ENCODE data around the gene UGT1A10.
"Not testable (repeated sequence)": the region's sequence is repeated elsewhere in the genome, so short reads cannot be mapped to it uniquely, and the experiment has no call there.

The UGT1A10 gene

DNA sequence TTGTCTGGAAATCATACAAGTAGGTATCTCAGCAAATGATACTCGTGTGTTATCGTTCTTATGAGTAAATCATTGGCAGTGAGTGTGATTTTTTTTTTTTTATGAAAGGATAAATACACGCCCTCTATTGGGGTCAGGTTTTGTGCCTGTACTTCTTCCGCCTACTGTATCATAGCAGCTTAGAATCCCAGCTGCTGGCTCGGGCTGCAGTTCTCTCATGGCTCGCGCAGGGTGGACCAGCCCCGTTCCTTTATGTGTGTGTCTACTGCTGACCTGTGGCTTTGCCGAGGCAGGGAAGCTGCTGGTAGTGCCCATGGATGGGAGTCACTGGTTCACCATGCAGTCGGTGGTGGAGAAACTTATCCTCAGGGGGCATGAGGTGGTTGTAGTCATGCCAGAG is at the start of gene UGT1A10:
Gene UGT1A10 (plus strand): TSS at position 143 of the 400 bp plus-strand sequence. CDS start 75 bp downstream, at position 218.
- H3K4me1 ChIP-seq (ENCODE audit: control insufficient read depth in 1 of 2, insufficient read depth in 2 of 2, low read length in 2 of 2); H3K9me3 ChIP-seq (ENCODE audit: control insufficient read depth in 1 of 2, low read length in 2 of 2); H3K36me3 ChIP-seq (ENCODE audit: control insufficient read depth in 1 of 2, insufficient read depth in 2 of 2, low read length in 2 of 2); H3K27me3 ChIP-seq (ENCODE audit: low read depth, low read length); H3K4me3 ChIP-seq (ENCODE audit: low read depth in 1 of 2, low read length in 2 of 2); H3K27ac ChIP-seq (ENCODE audit: low read length): not testable (repeated sequence)

DNA sequence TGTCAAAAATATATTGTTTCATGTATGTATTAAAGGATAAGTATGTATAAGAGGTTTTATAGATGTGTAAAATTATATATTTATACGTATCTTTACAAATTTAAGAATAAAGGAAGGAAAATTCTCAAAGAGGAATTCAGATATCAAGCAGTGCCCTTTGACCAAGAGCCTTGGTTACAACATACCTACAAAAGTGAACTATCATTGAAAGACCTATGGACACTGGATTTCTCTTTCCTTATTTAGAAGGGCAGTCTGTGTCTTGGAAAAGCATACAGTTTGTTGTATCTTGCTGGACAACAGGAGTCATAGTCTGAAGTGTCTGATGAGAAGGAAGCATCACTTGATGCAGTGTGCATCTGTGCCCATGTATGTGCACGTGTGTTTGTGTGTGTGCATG is 47.8 kb upstream of the UGT1A10 start:
- Histone ChIP-seq H3K4me3 (ENCODE audit: low read depth in 1 of 2, low read length in 2 of 2) (no peak overlapping the region), H3K36me3 (ENCODE audit: control insufficient read depth in 1 of 2, insufficient read depth in 2 of 2, low read length in 2 of 2) (no peaks in the 10 kb centered on the region)

DNA sequence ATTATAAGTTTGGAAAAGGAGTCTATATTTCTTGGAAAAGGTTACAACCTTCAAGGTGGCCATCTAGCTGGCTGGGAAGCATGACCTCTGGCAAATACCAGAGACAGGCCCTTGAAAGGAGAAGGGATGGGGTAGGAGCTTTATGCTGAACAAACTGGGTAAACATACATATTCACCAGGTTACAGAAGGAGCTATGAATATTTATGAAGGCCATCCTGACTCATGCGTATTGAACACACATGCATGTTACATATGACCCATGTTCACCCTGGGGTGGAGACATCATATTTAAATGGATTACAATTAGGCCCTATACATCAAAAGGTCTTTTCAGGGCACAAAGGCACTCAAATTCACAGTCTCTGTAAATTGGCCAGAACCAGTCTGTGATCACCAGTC is 43.5 kb upstream of the UGT1A10 start:
- not testable (repeated sequence) for H3K9me3 ChIP-seq (ENCODE audit: control insufficient read depth in 1 of 2, low read length in 2 of 2); H3K4me3 ChIP-seq (ENCODE audit: low read depth in 1 of 2, low read length in 2 of 2); H3K4me1 ChIP-seq (ENCODE audit: control insufficient read depth in 1 of 2, insufficient read depth in 2 of 2, low read length in 2 of 2); H3K27me3 ChIP-seq (ENCODE audit: low read depth, low read length); H3K36me3 ChIP-seq (ENCODE audit: control insufficient read depth in 1 of 2, insufficient read depth in 2 of 2, low read length in 2 of 2); H3K27ac ChIP-seq (ENCODE audit: low read length)

More for the DNA sequence above, 47.8 kb upstream of the UGT1A10 start:
- H3K9me3 ChIP-seq (ENCODE audit: control insufficient read depth in 1 of 2, low read length in 2 of 2): no peaks in the 10 kb centered on the region
- no peaks in the 10 kb centered on the region for H3K27me3 ChIP-seq (ENCODE audit: low read depth, low read length)
- H3K27ac ChIP-seq (ENCODE audit: low read length): no peak overlapping the region
- H3K4me1 ChIP-seq (ENCODE audit: control insufficient read depth in 1 of 2, insufficient read depth in 2 of 2, low read length in 2 of 2): no peaks in the 10 kb centered on the region

DNA sequence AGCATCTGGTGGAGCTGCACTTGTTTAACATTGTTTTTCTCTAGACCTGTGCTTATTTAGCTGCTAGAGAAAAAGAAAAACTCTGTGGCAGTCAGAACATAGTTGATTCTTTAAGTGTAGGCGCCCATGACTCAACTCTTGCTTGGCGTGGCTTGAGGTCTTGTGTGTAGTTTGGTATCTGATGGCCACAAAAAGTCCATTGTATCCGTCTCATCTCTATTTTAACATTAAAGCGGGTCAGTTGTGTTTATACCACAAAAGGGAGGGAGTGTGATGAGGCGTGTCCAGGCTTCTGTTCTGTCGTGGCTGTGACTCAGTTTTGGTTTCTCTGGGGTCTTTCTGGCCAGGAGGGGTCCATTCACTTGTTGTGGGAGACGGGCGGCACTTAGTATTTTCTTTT is 43.0 kb upstream of the UGT1A10 start:
- no peaks in the 10 kb centered on the region for H3K36me3 ChIP-seq (ENCODE audit: control insufficient read depth in 1 of 2, insufficient read depth in 2 of 2, low read length in 2 of 2)
- H3K27ac ChIP-seq (ENCODE audit: low read length): no peak overlapping the region
- no peaks in the 10 kb centered on the region for H3K4me1 ChIP-seq (ENCODE audit: control insufficient read depth in 1 of 2, insufficient read depth in 2 of 2, low read length in 2 of 2)
- no peak overlapping the region for H3K4me3 ChIP-seq (ENCODE audit: low read depth in 1 of 2, low read length in 2 of 2)
- no peaks in the 10 kb centered on the region for H3K27me3 ChIP-seq (ENCODE audit: low read depth, low read length)
- H3K9me3 ChIP-seq (ENCODE audit: control insufficient read depth in 1 of 2, low read length in 2 of 2): no peaks in the 10 kb centered on the region

DNA sequence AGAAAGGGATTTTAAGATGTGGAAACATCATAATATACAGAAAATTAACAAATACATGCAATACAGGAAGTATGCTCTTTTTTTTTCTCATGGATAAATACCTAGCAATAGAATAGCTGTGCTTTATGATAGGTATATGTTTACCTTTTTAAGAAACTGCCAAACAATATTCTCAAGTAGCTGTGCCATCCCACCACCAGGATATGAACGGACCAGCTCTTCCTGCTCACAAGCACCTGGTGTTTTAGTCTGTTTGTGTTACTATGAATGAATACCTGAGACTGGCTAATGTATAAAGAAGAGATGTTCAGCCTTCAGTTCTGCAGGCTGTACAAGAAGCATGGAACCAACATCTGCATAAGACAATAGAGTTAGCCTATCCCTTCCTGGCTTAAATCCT is 38.7 kb upstream of the UGT1A10 start:
- H3K4me3 ChIP-seq (ENCODE audit: low read depth in 1 of 2, low read length in 2 of 2): no peak overlapping the region
- H3K36me3 ChIP-seq (ENCODE audit: control insufficient read depth in 1 of 2, insufficient read depth in 2 of 2, low read length in 2 of 2): no peaks in the 10 kb centered on the region
- no peaks in the 10 kb centered on the region for H3K4me1 ChIP-seq (ENCODE audit: control insufficient read depth in 1 of 2, insufficient read depth in 2 of 2, low read length in 2 of 2)
- H3K27me3 ChIP-seq (ENCODE audit: low read depth, low read length): no peaks in the 10 kb centered on the region
- no peak overlapping the region for H3K27ac ChIP-seq (ENCODE audit: low read length)
- H3K9me3 ChIP-seq (ENCODE audit: control insufficient read depth in 1 of 2, low read length in 2 of 2): no peaks in the 10 kb centered on the region

DNA sequence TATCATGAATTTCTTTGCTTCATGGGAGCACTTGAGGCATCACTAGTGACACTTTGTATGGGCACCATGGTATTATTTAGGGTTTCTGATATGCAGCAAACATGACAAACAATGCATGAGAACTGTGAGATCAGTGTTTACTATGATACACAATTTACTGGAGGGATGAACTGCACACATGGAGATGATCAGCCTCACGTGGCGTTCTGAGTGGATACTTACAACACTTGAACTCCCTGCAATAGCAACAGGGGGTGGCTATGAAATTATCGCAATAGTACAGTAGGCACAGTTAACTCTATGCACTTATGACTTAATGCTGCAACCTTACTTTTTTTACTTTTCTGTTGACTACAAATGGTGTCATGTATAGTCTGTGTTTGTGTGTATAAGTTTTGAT is 37.3 kb upstream of the UGT1A10 start:
- H3K4me1 ChIP-seq (ENCODE audit: control insufficient read depth in 1 of 2, insufficient read depth in 2 of 2, low read length in 2 of 2): no peaks in the 10 kb centered on the region
- H3K9me3 ChIP-seq (ENCODE audit: control insufficient read depth in 1 of 2, low read length in 2 of 2): no peaks in the 10 kb centered on the region
- H3K36me3 ChIP-seq (ENCODE audit: control insufficient read depth in 1 of 2, insufficient read depth in 2 of 2, low read length in 2 of 2): no peaks in the 10 kb centered on the region
- no peak overlapping the region for H3K4me3 ChIP-seq (ENCODE audit: low read depth in 1 of 2, low read length in 2 of 2)
- H3K27me3 ChIP-seq (ENCODE audit: low read depth, low read length): no peaks in the 10 kb centered on the region
- no peak overlapping the region for H3K27ac ChIP-seq (ENCODE audit: low read length)

DNA sequence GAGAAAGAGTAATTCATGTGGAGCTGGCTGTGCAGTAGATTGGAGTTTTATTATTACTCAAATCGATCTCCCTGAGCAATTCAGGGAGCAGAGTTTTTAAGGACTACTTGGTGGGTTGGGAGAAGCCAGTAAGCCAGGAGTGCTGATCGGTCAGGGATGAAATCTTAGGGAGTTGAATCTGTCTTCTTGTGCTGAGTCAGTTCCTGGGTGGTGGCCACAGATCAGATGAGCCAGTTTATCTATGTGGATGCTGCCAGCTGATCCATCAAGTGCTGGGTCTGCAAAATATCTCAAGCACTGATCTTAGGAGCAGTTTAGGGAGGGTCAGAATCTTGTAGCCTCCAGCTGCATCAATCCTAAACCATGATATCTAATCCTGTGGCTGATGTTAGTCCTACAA is 35.9 kb upstream of the UGT1A10 start:
- Histone ChIP-seq H3K9me3 (ENCODE audit: control insufficient read depth in 1 of 2, low read length in 2 of 2) (no peaks in the 10 kb centered on the region), H3K27ac (ENCODE audit: low read length) (no peak overlapping the region), H3K4me3 (ENCODE audit: low read depth in 1 of 2, low read length in 2 of 2) (no peak overlapping the region), H3K36me3 (ENCODE audit: control insufficient read depth in 1 of 2, insufficient read depth in 2 of 2, low read length in 2 of 2) (no peaks in the 10 kb centered on the region), H3K27me3 (ENCODE audit: low read depth, low read length) (no peaks in the 10 kb centered on the region), H3K4me1 (ENCODE audit: control insufficient read depth in 1 of 2, insufficient read depth in 2 of 2, low read length in 2 of 2) (no peaks in the 10 kb centered on the region)

DNA sequence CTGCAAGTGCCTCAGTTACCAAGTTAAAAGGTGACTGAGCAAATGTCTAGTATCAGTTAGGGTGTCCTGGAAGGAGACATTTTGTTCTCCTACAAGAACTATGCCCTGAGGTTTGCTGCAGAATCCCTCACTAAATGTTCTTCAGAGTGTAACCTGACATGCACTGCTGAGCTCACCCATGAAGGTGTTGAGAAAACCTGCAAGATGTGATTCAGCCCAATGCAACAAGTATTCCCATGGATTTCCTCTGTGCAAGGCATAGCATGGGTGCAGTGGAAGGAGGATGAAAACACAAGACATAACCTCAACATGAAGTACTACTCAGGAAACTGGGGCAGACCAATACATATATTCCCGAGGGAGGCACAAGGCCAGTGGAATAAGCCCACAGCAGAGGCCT is 34.2 kb upstream of the UGT1A10 start:
- H3K4me3 ChIP-seq (ENCODE audit: low read depth in 1 of 2, low read length in 2 of 2): no peak overlapping the region

DNA sequence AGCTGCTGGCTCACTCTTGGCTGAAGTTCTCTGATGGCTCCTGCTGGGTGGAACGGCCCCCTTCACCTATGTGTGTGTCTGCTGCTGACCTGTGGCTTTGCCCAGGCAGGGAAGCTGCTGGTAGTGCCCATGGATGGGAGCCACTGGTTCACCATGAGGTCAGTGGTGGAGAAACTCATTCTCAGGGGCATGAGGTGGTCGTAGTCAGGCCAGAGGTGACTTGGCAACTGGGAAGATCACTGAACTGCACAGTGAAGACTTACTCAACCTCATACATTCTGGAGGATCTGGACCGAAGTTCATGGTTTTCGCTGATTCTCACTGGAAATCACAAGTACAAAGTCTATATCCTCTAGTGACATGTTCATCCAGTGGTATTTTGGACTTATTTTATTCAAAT is 32.7 kb upstream of the UGT1A10 start:
- H3K9me3 ChIP-seq (ENCODE audit: control insufficient read depth in 1 of 2, low read length in 2 of 2): no peaks in the 10 kb centered on the region
- no peaks in the 10 kb centered on the region for H3K27me3 ChIP-seq (ENCODE audit: low read depth, low read length)
- H3K27ac ChIP-seq (ENCODE audit: low read length): no peak overlapping the region
- H3K4me3 ChIP-seq (ENCODE audit: low read depth in 1 of 2, low read length in 2 of 2): no peak overlapping the region
- no peaks in the 10 kb centered on the region for H3K4me1 ChIP-seq (ENCODE audit: control insufficient read depth in 1 of 2, insufficient read depth in 2 of 2, low read length in 2 of 2)
- H3K36me3 ChIP-seq (ENCODE audit: control insufficient read depth in 1 of 2, insufficient read depth in 2 of 2, low read length in 2 of 2): no peaks in the 10 kb centered on the region

More for the DNA sequence above, 34.2 kb upstream of the UGT1A10 start:
- no peaks in the 10 kb centered on the region for H3K36me3 ChIP-seq (ENCODE audit: control insufficient read depth in 1 of 2, insufficient read depth in 2 of 2, low read length in 2 of 2)
- no peaks in the 10 kb centered on the region for H3K4me1 ChIP-seq (ENCODE audit: control insufficient read depth in 1 of 2, insufficient read depth in 2 of 2, low read length in 2 of 2)
- H3K27me3 ChIP-seq (ENCODE audit: low read depth, low read length): no peaks in the 10 kb centered on the region
- no peak overlapping the region for H3K27ac ChIP-seq (ENCODE audit: low read length)
- no peaks in the 10 kb centered on the region for H3K9me3 ChIP-seq (ENCODE audit: control insufficient read depth in 1 of 2, low read length in 2 of 2)

DNA sequence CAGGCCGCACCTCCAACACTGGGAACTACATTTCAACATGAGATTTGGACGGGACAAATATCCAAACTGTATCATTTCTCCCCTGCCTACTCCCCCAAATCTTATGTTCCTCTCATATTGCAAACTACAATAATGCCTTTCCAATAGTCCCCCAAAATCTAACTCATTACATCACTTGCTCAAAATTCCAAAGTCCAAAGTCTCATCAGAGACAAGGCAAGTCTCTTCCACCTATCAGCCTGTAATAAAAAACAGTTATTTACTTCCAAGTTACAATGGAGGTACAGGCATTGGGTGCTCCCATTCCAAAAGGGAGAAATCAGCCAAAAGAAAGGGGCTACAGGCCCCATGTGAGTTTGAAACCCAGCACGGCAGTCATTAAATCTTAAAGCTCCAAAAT is 31.4 kb upstream of the UGT1A10 start:
- H3K36me3 ChIP-seq (ENCODE audit: control insufficient read depth in 1 of 2, insufficient read depth in 2 of 2, low read length in 2 of 2): no peaks in the 10 kb centered on the region
- H3K27ac ChIP-seq (ENCODE audit: low read length): no peak overlapping the region
- H3K4me1 ChIP-seq (ENCODE audit: control insufficient read depth in 1 of 2, insufficient read depth in 2 of 2, low read length in 2 of 2): no peaks in the 10 kb centered on the region
- no peaks in the 10 kb centered on the region for H3K9me3 ChIP-seq (ENCODE audit: control insufficient read depth in 1 of 2, low read length in 2 of 2)
- no peaks in the 10 kb centered on the region for H3K27me3 ChIP-seq (ENCODE audit: low read depth, low read length)
- H3K4me3 ChIP-seq (ENCODE audit: low read depth in 1 of 2, low read length in 2 of 2): no peak overlapping the region

DNA sequence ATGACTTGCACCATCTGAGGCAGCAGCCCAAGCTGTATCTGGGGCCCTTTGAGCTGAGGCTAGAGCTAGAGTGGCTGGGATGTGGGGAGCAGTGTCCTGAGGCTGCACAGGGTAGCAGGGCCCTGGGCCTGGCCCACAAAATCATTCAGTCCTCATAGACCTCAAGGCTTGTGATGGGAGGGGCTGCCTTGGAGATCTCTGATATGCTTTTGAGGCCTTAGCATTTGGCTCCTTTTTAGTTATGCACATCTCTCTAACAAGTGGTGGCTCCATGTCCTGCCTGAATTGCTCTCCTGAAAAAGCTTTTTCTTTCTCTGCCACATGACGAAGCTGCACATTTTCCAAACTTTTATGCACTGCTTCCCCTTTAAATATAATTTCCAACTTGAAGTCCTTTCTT is 30.6 kb upstream of the UGT1A10 start:
- Histone ChIP-seq H3K4me1 (ENCODE audit: control insufficient read depth in 1 of 2, insufficient read depth in 2 of 2, low read length in 2 of 2) (no peaks in the 10 kb centered on the region), H3K36me3 (ENCODE audit: control insufficient read depth in 1 of 2, insufficient read depth in 2 of 2, low read length in 2 of 2) (no peaks in the 10 kb centered on the region), H3K27me3 (ENCODE audit: low read depth, low read length) (no peaks in the 10 kb centered on the region), H3K4me3 (ENCODE audit: low read depth in 1 of 2, low read length in 2 of 2) (no peak overlapping the region), H3K27ac (ENCODE audit: low read length) (no peak overlapping the region), H3K9me3 (ENCODE audit: control insufficient read depth in 1 of 2, low read length in 2 of 2) (peaks cover 0 to 4% of the 10 kb centered on the region in 2 donors)

DNA sequence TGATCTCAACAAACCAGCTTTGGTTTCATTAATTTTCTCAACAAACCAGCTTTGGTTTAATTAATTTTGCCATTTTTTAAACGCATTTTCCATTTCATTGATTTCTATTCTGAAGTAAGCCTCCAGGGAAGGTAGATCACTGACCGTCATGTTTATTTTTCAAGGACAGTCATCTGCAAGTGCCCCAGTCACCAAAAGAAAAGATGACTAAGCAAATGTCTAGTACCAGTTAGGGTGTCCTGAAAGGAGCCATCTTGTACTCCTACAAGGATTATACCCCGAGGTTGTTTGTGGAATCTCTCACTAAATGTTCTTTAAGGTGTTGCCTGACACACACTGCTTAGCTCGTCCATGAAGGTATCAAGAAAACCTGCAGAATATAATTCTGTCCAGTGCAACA is 25.0 kb upstream of the UGT1A10 start:
- H3K4me1 ChIP-seq (ENCODE audit: control insufficient read depth in 1 of 2, insufficient read depth in 2 of 2, low read length in 2 of 2): no peaks in the 10 kb centered on the region
- H3K4me3 ChIP-seq (ENCODE audit: low read depth in 1 of 2, low read length in 2 of 2): no peak overlapping the region
- no peaks in the 10 kb centered on the region for H3K27me3 ChIP-seq (ENCODE audit: low read depth, low read length)
- H3K36me3 ChIP-seq (ENCODE audit: control insufficient read depth in 1 of 2, insufficient read depth in 2 of 2, low read length in 2 of 2): no peaks in the 10 kb centered on the region
- peaks cover 0 to 7% of the 10 kb centered on the region in 2 donors for H3K9me3 ChIP-seq (ENCODE audit: control insufficient read depth in 1 of 2, low read length in 2 of 2)
- no peak overlapping the region for H3K27ac ChIP-seq (ENCODE audit: low read length)

Measured in muscle layer of duodenum (tissue), 2 donors.